Stimulated activated naive CD8-positive, alpha-beta T cell treated with anti-CD3 and anti-CD28 coated beads, Interleukin-15, Interleukin-2, amounts not matched to agents 100 ng/mL and 50 ng/mL, for 24 hours (primary cell): ENCODE measurements around the gene CDHR3.
"Not testable (repeated sequence)": the region's sequence is repeated elsewhere in the genome, so short reads cannot be mapped to it uniquely, and the experiment has no call there.

Source experiments
- H3K27ac Mint-ChIP-seq: one replicate; pipeline ENCODE4 v1.8.0; 2021; ENCODE audit warnings: mild to moderate bottlenecking, mixed read lengths
- H3K27me3 Mint-ChIP-seq: one replicate; pipeline ENCODE4 v1.8.0; 2021; ENCODE audit warnings: mixed read lengths
- H3K36me3 Mint-ChIP-seq: one replicate; pipeline ENCODE4 v1.8.0; 2021; ENCODE audit warnings: low read depth, mixed read lengths
- H3K4me1 Mint-ChIP-seq: one replicate; pipeline ENCODE4 v1.8.0; 2021; ENCODE audit warnings: low read depth, mixed read lengths
- H3K4me3 Mint-ChIP-seq: one replicate; pipeline ENCODE4 v1.8.0; 2021; ENCODE audit warnings: mild to moderate bottlenecking, mixed read lengths
- H3K9me3 Mint-ChIP-seq: one replicate; pipeline ENCODE4 v1.8.0; 2021; ENCODE audit warnings: mixed read lengths

CDHR3 gene

GRCh38 chr7:105980645-105981396, 17.8 kb downstream of the CDHR3 start:
- Mint-ChIP-seq H3K27ac (no peak overlapping the region), H3K4me3 (no peak overlapping the region), H3K4me1 (no peaks in the 10 kb centered on the region), H3K27me3 (peaks cover 12% of the 10 kb centered on the region), H3K9me3 (no peaks in the 10 kb centered on the region), H3K36me3 (no peaks in the 10 kb centered on the region)

DNA sequence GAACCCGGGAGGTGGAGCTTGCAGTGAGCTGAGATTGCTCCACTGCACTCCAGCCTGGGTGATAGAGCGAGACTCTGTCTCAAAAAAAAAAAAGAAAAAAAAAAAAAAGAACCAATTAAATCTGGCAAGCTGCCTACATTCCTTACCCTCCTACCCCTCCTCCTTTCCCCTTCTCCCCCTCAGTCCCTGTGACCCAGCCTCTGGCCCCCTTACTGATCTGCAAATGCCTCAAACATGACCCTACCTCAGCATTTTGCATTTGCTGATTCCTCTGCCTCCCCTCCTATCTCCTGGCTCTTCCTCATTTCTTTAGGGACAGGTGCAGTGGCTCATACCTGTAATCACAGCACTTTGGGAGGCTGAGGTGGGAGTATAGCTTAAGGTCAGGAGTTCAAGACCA, 19.3 kb downstream of the CDHR3 start:
- H3K36me3 Mint-ChIP-seq: no peaks in the 10 kb centered on the region

GRCh38 chr7:105984808-105985207, 21.7 kb downstream of the CDHR3 start:
- H3K27ac Mint-ChIP-seq, H3K36me3 Mint-ChIP-seq, H3K4me3 Mint-ChIP-seq, H3K4me1 Mint-ChIP-seq, H3K9me3 Mint-ChIP-seq: not testable (repeated sequence)
- peaks cover 12% of the 10 kb centered on the region for H3K27me3 Mint-ChIP-seq

More for the DNA sequence above, 19.3 kb downstream of the CDHR3 start:
- Mint-ChIP-seq H3K4me1 (no peaks in the 10 kb centered on the region), H3K9me3 (no peaks in the 10 kb centered on the region), H3K27ac (no peak overlapping the region), H3K27me3 (peaks cover 12% of the 10 kb centered on the region), H3K4me3 (no peak overlapping the region)

DNA sequence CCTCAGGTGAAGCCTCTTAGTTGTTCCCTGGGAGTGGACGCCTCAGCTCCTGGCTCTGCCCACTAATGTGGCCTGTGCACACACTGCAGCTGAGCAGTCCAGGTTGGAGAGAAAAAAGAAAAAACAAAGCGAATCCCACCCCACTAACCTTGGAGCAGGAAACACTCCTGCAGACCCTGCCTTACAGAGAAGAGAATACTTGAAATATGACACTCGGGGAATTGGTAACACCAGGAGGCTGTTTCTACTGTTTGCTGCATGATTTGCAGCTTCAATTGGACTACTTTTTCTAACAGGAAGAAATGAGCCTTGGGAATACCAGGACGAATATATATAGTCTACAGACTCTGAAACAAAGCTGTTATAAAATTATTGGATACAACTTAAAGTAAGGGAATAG, 22.2 kb downstream of the CDHR3 start:
- peaks cover 12% of the 10 kb centered on the region for H3K27me3 Mint-ChIP-seq
- H3K36me3 Mint-ChIP-seq: no peaks in the 10 kb centered on the region
- no peaks in the 10 kb centered on the region for H3K9me3 Mint-ChIP-seq
- H3K4me3 Mint-ChIP-seq: no peak overlapping the region
- H3K27ac Mint-ChIP-seq: no peak overlapping the region
- H3K4me1 Mint-ChIP-seq: no peaks in the 10 kb centered on the region

- Mint-ChIP-seq H3K27me3 (peaks cover 12% of the 10 kb centered on the region), H3K9me3 (no peaks in the 10 kb centered on the region)
These were observed 22.7 kb downstream of the CDHR3 start for GRCh38 chr7:105985672-105986215.

DNA sequence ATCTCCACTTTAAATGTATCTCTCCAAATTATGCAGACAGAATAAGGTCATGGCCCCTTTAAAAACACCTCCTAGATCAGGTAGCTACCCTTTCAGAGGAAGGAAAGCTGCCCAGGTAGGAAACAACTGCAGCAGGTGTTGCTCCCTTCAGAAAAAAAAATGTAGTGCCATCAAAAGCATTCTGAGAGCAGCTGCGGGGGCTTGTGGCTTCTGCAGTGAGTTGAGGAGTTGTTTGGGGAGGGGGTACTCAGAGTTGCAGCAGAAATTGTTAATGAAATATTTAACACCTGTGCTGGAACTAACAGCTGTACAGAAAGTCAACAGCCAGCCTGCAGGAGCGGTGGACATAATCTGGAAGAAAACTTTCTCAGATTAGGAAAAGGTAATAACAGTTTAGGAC, 24.0 kb downstream of the CDHR3 start:
- no peaks in the 10 kb centered on the region for H3K36me3 Mint-ChIP-seq
- no peaks in the 10 kb centered on the region for H3K9me3 Mint-ChIP-seq
- H3K4me1 Mint-ChIP-seq: no peaks in the 10 kb centered on the region
- no peak overlapping the region for H3K27ac Mint-ChIP-seq
- peaks cover 7% of the 10 kb centered on the region for H3K27me3 Mint-ChIP-seq
- H3K4me3 Mint-ChIP-seq: no peak overlapping the region

More at GRCh38 chr7:105985672-105986215, 22.7 kb downstream of the CDHR3 start:
- Mint-ChIP-seq H3K4me1 (no peaks in the 10 kb centered on the region), H3K4me3 (no peak overlapping the region), H3K36me3 (no peaks in the 10 kb centered on the region), H3K27ac (no peak overlapping the region)

DNA sequence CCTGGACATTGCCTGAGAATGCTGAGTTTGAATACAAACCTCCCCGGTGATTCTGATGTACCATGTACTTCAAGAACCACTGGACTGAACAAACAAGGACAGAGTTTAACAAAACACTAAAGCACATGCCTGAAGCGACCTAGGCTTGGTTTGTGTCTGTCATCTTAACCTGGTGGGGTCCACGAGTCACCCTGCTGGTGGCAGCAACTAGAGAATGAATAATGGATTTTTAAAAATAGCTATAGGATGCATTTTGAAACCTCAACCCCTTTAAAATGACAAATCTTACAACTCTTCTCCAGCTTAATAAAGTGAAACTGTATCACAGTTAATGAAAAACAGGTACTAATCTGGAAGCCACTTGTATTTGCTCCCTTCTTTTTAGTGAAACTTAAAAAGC, 25.2 kb downstream of the CDHR3 start:
- H3K4me1 Mint-ChIP-seq: peaks cover 4% of the 10 kb centered on the region
- H3K4me3 Mint-ChIP-seq: no peak overlapping the region
- H3K27me3 Mint-ChIP-seq: peaks cover 4% of the 10 kb centered on the region
- no peak overlapping the region for H3K27ac Mint-ChIP-seq
- no peaks in the 10 kb centered on the region for H3K36me3 Mint-ChIP-seq
- no peaks in the 10 kb centered on the region for H3K9me3 Mint-ChIP-seq

DNA sequence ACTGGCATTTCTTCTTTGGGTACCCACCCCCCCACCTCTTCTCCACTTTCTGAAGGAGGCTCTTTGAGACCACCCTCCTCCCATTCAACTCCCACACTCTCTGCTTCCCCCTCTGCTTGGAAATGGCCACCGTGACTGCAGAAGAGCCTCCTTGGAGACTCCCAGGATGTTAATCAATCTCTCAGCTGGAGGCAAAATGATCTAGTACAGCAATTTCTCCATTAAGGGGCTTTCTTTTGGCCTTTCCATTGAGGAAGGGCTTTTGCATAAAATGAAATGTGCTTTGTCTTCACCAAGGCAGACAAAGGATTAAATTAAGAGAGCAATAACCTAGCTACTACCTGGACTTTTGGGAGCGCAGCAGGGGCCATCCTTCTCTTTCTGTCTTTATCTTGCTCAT, 26.1 kb downstream of the CDHR3 start:
- Mint-ChIP-seq H3K4me1 (peaks cover 8% of the 10 kb centered on the region), H3K27me3 (peaks cover under 1% of the 10 kb centered on the region), H3K36me3 (no peaks in the 10 kb centered on the region), H3K9me3 (no peaks in the 10 kb centered on the region), H3K4me3 (no peak overlapping the region), H3K27ac (no peak overlapping the region)

DNA sequence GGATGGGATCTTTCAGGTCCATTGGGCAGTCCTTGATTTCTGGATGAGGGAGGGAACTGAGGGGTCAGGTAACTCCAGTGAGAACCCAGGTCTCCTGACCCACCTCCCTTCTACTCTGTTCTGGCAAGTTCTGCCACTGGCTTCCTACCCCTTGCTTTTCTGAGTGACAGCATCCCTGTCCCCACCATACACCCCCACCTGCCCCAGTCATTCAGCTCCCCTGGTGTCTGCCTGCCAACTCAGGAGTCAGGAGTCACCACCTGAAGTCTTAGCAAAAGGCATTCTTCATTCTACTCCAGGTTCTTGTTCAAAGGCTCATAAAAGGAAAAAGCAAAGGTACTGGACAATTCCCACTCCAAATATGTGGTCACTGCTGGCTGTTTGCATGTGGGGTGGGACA, 26.6 kb downstream of the CDHR3 start:
- no peaks in the 10 kb centered on the region for H3K27me3 Mint-ChIP-seq
- no peaks in the 10 kb centered on the region for H3K36me3 Mint-ChIP-seq
- no peak overlapping the region for H3K27ac Mint-ChIP-seq
- H3K9me3 Mint-ChIP-seq: no peaks in the 10 kb centered on the region
- H3K4me3 Mint-ChIP-seq: no peak overlapping the region
- peaks cover 8% of the 10 kb centered on the region for H3K4me1 Mint-ChIP-seq

DNA sequence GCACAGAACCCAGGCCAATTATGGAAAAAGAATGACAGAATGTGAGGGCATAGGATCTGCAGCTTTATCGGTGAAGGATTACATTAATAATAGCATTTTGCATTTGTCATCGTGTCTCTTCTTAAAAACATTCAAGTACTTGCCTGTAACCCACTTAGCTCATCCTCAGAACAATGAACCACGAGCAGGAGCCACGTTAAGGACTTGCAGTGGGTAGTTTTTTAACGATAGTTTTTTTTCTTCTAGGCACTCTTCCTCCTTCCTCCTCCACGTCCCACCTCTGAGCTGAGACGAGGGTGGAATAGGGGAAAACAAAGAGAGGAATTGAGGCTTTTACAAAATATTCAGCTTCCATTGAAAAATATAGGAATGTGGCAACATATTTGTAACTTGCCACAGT, 27.1 kb downstream of the CDHR3 start:
- no peak overlapping the region for H3K27ac Mint-ChIP-seq
- H3K4me1 Mint-ChIP-seq: peaks cover 8% of the 10 kb centered on the region
- H3K27me3 Mint-ChIP-seq: no peaks in the 10 kb centered on the region
- H3K9me3 Mint-ChIP-seq: no peaks in the 10 kb centered on the region
- no peaks in the 10 kb centered on the region for H3K36me3 Mint-ChIP-seq
- no peak overlapping the region for H3K4me3 Mint-ChIP-seq

DNA sequence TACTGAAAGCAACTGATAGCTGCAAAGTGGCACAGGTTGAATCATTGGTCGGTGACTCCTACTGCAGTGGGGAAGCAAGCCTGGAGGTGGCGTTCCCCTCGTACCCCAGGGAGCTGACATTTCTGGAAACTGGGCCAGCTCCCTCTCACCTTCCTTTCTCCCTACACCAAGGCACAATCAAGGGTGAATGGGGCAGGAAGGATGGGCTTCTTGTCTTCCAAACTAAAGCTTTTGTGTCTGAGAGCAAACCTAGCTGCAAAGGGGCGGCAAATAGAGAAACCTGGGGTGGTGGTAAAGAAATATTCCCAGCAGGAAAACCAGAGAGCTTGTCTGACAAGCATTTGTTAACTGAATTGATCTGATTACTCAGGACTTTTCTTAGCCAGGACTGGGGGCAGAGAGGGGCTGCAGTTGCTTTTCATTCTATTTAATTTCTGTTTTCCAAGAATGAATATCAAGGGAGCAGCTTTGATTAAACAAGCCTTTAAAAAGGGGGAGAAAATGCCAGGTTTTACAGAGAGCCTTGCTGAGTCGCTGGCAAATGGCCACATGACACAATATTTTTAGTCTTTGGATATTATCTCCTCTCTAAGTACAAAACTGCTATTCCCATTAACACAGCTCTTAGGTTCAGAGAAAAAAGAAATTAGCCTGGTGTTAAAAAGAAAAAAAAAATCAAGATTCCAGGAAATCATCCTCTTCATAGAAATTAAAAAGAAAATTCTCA, 27.8 kb downstream of the CDHR3 start:
- Mint-ChIP-seq H3K4me3 (no peak overlapping the region), H3K27me3 (no peaks in the 10 kb centered on the region), H3K9me3 (no peaks in the 10 kb centered on the region), H3K4me1 (peaks cover 8% of the 10 kb centered on the region), H3K27ac (no peak overlapping the region), H3K36me3 (no peaks in the 10 kb centered on the region)

- H3K9me3 Mint-ChIP-seq: no peaks in the 10 kb centered on the region
These were observed 29.8 kb downstream of the CDHR3 start for GRCh38 chr7:105992905-105993304.

GRCh38 chr7:105996860-105997737, 34.0 kb downstream of the CDHR3 start:
- H3K4me1 Mint-ChIP-seq: peaks cover 8% of the 10 kb centered on the region

More at GRCh38 chr7:105992905-105993304, 29.8 kb downstream of the CDHR3 start:
- Mint-ChIP-seq H3K4me3 (no peak overlapping the region), H3K27me3 (no peaks in the 10 kb centered on the region), H3K36me3 (no peaks in the 10 kb centered on the region), H3K27ac (no peak overlapping the region), H3K4me1 (peaks cover 8% of the 10 kb centered on the region)

DNA sequence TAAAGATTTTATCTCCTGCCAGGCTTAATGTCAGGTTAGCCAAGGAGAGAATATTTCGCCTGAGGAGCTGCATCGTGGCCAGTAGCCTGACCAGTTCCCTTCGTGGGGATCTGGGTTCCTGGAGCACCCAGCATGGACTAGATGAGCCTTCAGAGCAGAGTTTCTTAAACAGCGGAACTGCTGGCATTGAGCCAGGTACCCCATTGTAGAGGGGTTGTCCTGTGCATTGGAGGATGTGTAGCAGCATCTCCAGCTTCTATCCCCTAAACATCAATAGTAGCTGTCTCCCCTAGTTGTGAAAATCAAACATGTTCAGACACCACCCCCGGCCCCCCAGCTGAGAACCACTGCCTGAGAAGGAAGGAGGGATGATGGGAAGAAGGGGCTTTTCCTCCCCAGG, 36.2 kb downstream of the CDHR3 start:
- Mint-ChIP-seq H3K27ac (no peak overlapping the region), H3K9me3 (no peaks in the 10 kb centered on the region), H3K36me3 (no peaks in the 10 kb centered on the region), H3K4me3 (no peak overlapping the region), H3K27me3 (no peaks in the 10 kb centered on the region), H3K4me1 (no peaks in the 10 kb centered on the region)

More at GRCh38 chr7:105996860-105997737, 34.0 kb downstream of the CDHR3 start:
- no peaks in the 10 kb centered on the region for H3K9me3 Mint-ChIP-seq
- no peaks in the 10 kb centered on the region for H3K36me3 Mint-ChIP-seq
- H3K27ac Mint-ChIP-seq: no peak overlapping the region
- no peaks in the 10 kb centered on the region for H3K27me3 Mint-ChIP-seq
- H3K4me3 Mint-ChIP-seq: no peak overlapping the region

- Mint-ChIP-seq H3K27ac (no peak overlapping the region), H3K36me3 (peaks cover 4% of the 10 kb centered on the region), H3K27me3 (no peaks in the 10 kb centered on the region), H3K4me1 (no peaks in the 10 kb centered on the region), H3K9me3 (peaks cover 7% of the 10 kb centered on the region), H3K4me3 (no peak overlapping the region)
These were observed 38.1 kb downstream of the CDHR3 start for GRCh38 chr7:106001196-106001595.
